GM10266 (cell line): ENCODE measurements around the gene PSMD12.

ENCODE experiments used
- DNase-seq: peaks from one replicate; pipeline ENCODE4 v3.0.0; 2012; ENCODE audit errors: extremely low spot score
- TF ChIP-seq, protein P1 (sequence below): IDR thresholded peaks from 2 replicates; pipeline ENCODE4 v1.5.1; 2012; ENCODE audit warnings: mild to moderate bottlenecking, low read depth; ENCODE audit not compliant: control insufficient read depth, insufficient read depth; ENCODE audit errors: missing control alignments

PSMD12 gene

DNA sequence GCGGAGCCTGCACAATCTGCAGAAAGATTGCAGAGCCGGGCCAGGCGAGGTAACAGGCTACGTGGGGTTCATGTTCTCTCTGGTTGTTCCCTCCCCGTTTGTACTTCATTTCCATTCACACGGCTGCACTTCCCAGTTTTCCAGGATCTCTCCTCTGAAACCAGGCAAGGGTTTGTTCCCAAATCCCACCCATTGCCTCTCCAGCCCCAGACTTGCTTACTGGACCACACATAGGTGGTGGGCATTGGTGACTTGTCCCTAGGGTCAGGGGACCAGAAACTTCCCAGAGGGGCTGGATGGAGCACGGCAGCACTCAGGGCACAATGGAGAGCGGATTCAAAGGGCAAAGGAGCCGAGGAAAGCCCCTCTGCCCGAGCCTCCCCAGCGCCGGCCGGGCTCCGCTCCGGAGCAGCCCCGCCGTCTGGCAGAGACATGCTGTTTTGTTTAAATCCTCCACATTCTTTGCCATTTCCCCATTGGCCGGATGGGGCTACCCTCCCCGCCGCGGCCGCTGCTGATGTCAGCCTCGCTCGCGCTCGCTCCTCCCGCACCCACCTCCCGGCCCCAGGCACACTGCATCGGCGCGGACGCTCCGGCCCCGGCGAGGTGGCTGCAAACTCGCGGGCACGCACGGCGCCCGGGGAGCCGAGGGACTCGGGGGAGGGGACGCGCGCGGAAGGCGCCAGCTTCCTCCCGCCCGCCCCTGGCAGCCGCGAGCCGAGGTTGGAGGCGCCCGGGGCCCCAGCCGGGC, 10.5 kb upstream of the PSMD12 start, which contains the start of gene PITPNC1:
Gene PITPNC1, plus strand, starts transcription at position 545 of the 751 bp plus-strand sequence.
- peak; percentile 91 for DNase-seq
- TF ChIP-seq, protein P1, sequence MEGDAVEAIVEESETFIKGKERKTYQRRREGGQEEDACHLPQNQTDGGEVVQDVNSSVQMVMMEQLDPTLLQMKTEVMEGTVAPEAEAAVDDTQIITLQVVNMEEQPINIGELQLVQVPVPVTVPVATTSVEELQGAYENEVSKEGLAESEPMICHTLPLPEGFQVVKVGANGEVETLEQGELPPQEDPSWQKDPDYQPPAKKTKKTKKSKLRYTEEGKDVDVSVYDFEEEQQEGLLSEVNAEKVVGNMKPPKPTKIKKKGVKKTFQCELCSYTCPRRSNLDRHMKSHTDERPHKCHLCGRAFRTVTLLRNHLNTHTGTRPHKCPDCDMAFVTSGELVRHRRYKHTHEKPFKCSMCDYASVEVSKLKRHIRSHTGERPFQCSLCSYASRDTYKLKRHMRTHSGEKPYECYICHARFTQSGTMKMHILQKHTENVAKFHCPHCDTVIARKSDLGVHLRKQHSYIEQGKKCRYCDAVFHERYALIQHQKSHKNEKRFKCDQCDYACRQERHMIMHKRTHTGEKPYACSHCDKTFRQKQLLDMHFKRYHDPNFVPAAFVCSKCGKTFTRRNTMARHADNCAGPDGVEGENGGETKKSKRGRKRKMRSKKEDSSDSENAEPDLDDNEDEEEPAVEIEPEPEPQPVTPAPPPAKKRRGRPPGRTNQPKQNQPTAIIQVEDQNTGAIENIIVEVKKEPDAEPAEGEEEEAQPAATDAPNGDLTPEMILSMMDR = no peak

DNA sequence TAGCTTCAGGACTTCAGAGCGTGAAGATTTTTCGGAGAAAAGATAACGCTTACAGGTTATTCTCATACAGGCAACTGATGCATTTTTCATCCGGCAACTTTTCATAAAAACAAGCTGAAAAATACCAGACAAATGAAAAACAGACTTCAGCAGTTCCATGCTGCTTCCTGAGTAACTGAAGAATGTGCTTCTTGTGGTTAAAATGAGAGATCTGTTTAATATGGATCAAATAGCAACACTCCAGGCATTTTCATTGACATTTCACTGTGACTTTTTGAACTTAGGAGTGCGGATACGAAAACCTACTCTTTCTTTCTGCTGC, 10.0 kb upstream of the PSMD12 start:
- TF ChIP-seq, protein P1 = no peak
- no peak for DNase-seq

DNA sequence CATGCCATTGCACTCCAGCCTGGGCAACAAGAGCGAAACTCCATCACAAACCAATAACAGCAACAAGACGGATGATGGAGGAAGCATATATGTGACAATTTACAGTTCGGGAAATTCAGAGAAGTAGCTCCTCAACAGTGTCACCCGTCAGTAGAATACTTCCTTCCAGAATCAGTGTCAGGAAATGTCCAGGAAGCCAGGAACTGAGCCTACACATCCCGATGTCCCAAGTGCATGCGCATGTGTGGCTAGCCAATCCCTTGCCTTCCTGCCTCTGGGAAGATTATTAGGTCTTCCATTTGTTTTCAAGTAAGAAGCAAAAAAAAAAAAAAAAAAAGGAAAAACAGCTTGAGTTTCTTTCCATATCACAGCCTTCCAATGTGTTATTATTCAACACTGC, 9.3 kb upstream of the PSMD12 start:
- TF ChIP-seq, protein P1 = no peak
- DNase-seq = no peak

DNA sequence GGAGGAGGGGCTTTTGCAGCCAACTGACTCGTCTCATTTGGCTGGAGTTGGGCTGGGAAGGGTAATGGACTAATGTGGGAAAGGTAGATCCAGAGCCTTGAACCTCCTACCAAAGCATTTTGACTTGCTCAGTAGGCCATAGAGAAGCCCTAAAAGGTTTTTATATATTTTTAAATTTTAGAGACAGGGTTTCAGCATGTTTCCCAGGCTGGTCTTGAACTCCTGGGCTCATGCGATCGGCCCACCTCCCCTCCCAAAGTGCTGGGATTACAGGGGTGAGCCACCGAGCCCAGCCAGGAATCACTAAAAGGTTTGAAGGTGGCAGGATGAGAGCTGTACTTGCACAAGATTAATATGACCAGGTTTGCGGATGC, 8.7 kb upstream of the PSMD12 start:
- TF ChIP-seq, protein P1 = no peak

DNA sequence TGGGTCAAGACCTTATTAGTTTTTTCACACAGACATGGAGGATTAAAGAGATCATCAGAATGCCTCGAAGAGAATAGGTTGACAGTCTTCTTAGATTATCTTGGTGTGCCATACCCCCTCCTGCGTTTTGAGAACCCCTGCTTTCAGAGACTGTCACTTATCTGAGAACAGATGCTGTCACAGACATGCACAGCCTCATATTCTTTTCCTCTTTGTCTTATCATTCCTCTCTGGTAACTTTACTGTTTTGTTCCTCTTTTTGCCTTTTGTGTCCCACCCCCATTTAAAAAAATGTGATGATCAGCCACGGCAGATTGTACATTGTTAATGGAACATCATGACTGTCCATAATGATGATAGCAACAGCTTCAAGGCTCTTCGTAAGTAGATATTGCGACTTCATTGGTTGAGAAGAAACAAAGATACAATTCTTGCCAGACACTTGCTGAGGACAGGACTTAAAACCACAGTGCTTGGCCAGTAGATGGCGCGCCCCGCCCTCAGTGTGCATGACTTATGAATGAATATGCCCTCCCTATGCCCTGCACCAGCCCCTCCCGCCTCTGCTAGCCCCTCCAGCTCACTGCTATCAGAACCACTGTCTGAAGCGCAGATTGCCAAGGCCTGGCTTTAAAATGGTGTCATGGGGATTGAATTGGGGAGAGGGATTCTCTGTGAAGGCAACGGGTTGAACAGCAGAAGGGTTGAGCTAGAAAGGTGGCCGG, 8.1 kb upstream of the PSMD12 start:
- DNase-seq = peak; percentile 77
- TF ChIP-seq, protein P1 = peak; percentile 89

More for the DNA sequence above, 8.7 kb upstream of the PSMD12 start:
- DNase-seq = no peak

DNA sequence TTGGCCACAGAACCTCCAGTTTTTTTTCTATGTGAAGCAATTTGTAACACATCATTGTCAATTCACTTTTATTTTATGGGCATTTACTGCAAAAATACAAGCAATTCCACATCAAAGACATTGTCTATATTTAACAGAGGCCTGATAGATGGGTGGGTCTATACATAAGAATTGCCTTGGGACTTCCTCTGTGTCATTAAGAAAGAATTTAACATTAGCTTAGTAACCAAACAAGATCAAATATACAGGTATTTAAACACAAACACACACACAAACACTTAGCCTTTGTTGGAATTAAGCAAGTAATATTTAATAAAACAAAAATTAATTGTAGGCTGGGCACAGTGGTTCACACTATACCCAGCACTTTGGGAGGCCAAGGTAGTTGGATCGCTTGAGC, 6.4 kb upstream of the PSMD12 start:
- TF ChIP-seq, protein P1 = no peak
- no peak for DNase-seq

DNA sequence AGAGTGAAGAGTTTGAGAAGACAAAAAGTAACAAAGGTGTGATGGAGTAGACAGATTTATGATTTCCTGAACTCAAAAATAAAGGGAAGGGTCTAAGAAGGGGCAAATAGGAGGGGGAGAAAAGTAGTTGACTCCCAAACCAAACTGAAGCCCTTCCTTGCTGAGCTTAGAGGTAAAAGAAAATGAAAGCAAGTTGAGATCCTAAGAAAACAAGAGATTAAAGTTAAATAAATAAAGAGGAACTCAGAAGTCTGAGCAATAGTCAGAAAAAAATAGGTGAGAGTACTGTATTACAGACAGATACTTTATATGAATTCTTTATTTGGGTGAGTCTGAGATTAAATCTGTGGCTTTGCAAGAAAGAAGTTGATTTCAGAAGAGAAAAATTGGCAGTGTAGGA, 3.3 kb upstream of the PSMD12 start:
- DNase-seq = no peak
- TF ChIP-seq, protein P1 = no peak
